Mucosa of stomach (tissue), 1 donor: ENCODE measurements around the gene IL22RA2.

ENCODE experiments used
- H3K27me3 ChIP-seq: one replicate; pipeline ENCODE4 v1.7.0; 2013; ENCODE audit warnings: mild to moderate bottlenecking, low read length; ENCODE audit not compliant: control insufficient read depth, insufficient read depth
- H3K36me3 ChIP-seq: one replicate; pipeline ENCODE4 v1.7.0; 2013; ENCODE audit warnings: low read length; ENCODE audit not compliant: control insufficient read depth, insufficient read depth
- H3K4me1 ChIP-seq: one replicate; pipeline ENCODE4 v1.7.0; 2013; ENCODE audit warnings: mild to moderate bottlenecking, low read length; ENCODE audit not compliant: control insufficient read depth, insufficient read depth
- H3K4me3 ChIP-seq: one replicate; pipeline ENCODE4 v1.7.0; 2013; ENCODE audit warnings: low read length
- H3K9ac ChIP-seq: one replicate; pipeline ENCODE4 v1.7.0; 2013; ENCODE audit warnings: mild to moderate bottlenecking, low read length, moderate library complexity
- H3K9me3 ChIP-seq: one replicate; pipeline ENCODE4 v1.7.0; 2013; ENCODE audit warnings: mild to moderate bottlenecking, low read length, moderate library complexity; ENCODE audit not compliant: control insufficient read depth
- donor health status: Pancreatic carcinoma.

IL22RA2 gene

DNA sequence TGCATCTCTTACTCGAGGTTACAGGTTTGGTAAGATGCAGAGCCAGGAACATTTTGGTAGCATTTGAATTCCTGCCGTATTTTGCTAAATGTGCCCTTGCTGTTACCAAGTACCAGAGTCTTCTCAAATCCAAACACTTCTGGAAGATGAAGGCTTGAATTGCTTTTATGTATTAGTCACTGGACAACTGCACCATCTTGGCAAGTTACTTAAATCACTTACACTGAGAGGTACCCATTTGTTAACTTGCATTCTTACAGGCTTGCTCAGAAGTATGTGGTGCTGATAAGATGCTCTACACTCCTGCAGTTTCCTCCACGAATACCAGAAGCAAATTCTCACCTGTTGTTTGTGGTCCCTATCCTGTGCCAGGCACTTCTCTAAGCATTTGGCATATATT, 12.7 kb downstream of the IL22RA2 start:
- Histone ChIP-seq H3K27me3 (no peaks in the 10 kb centered on the region), H3K9ac (no peak overlapping the region), H3K4me3 (no peak overlapping the region), H3K4me1 (no peaks in the 10 kb centered on the region), H3K36me3 (no peaks in the 10 kb centered on the region), H3K9me3 (no peaks in the 10 kb centered on the region)

DNA sequence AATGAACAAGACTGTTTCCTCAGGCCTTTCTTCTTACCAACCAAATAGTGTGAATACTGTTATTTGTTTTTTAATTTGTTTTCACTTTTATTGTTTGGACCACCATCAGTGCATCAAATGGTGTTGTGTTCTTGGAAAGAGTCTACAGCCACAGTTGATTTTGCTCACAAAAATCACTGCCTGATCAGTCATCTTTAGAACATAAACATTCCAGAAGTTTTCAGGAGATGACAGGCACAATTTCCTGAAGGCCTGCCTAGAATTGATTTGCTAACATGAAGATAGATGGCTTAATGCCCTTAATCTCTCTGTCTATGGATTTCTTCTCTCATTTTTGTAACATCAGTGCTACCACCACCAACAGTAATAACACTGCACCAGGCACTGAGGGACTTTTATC, 13.5 kb downstream of the IL22RA2 start:
- Histone ChIP-seq H3K9me3 (no peaks in the 10 kb centered on the region), H3K4me3 (no peak overlapping the region), H3K36me3 (no peaks in the 10 kb centered on the region), H3K27me3 (no peaks in the 10 kb centered on the region), H3K4me1 (no peaks in the 10 kb centered on the region), H3K9ac (no peak overlapping the region)

DNA sequence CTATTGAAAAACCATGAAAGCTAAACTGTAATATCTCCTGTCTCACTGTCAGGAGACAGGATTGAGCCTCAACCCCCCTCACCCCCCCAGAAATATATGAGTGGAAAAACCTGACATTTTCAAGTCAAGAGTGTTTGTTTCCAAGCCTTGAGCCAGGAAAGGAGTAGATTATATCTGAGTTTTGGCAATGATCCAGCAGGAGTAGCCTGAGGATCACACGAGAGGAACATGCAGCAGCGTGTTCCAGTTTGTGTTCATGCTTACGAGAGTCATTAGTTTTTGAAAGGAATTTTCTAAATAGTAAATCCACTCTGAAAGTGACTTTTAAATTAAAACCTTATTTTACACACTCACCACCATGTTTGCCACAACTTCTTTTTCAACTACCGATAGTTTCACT, 15.8 kb downstream of the IL22RA2 start:
- H3K36me3 ChIP-seq = no peaks in the 10 kb centered on the region
- no peaks in the 10 kb centered on the region for H3K27me3 ChIP-seq
- no peak overlapping the region for H3K4me3 ChIP-seq
- H3K9ac ChIP-seq = no peak overlapping the region
- H3K4me1 ChIP-seq = no peaks in the 10 kb centered on the region
- H3K9me3 ChIP-seq = no peaks in the 10 kb centered on the region

DNA sequence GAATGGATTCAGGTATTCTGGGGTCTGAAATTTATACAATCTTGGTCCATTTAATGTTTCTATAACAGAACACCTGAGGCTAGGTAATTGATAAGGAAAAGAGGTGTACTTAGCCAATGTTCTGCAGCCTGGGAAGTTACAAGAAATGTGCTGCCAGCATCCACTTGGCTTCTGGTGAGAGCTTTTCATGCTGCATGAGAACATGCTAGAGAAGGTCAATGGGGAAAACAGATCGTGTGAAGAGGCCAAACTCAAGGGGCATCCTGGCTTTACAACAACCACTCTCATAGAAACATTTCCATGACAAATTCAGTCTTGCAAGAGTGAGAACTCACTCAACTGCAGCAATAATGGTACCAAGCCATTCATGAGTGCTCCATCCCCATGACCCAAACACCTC, 16.8 kb downstream of the IL22RA2 start:
- H3K9me3 ChIP-seq = no peaks in the 10 kb centered on the region
- no peak overlapping the region for H3K4me3 ChIP-seq
- no peaks in the 10 kb centered on the region for H3K36me3 ChIP-seq
- no peaks in the 10 kb centered on the region for H3K27me3 ChIP-seq
- H3K9ac ChIP-seq = no peak overlapping the region
- no peaks in the 10 kb centered on the region for H3K4me1 ChIP-seq

DNA sequence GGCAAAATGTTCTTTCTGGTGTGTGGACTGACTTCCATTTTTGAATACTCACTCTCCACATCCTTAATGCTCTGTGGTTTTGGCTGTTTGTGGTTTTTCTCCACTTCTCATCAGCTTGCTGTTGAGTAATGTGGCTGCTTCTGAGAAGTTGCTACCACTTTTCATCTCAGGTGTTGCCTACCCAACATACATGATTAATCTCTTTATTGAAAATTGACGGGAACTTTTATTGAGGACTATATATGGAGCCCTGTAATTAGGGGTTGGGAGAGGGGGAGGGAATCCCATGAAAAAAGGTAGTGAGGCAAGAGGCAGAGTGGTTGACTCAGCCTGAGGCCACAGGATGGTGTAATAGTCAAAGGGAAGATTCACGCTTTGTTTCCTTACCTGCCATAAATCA, 17.6 kb downstream of the IL22RA2 start:
- Histone ChIP-seq H3K4me1 (no peaks in the 10 kb centered on the region), H3K36me3 (no peaks in the 10 kb centered on the region), H3K4me3 (no peak overlapping the region), H3K9ac (no peak overlapping the region), H3K9me3 (no peaks in the 10 kb centered on the region), H3K27me3 (no peaks in the 10 kb centered on the region)

DNA sequence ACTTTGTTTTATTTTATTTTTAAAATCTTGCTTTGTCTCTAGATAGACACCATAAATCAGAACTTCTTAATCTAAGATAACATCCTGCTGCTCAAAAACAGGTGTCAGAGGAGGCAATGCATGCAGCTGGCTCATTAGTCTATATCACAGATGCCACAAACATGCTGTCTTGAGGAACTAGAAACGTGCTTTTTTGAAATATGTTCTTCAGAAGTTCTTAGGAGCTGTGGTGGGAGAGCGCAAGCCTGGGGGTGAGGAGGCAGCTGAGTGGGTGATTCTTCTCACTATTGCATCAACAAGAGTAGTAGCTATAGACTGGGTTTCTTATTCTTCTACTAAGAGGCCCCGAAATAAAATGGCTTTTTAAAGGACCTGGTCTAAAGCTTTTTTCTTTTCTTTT, 23.4 kb downstream of the IL22RA2 start:
- no peak overlapping the region for H3K4me3 ChIP-seq
- H3K27me3 ChIP-seq = no peaks in the 10 kb centered on the region
- no peaks in the 10 kb centered on the region for H3K9me3 ChIP-seq
- no peaks in the 10 kb centered on the region for H3K36me3 ChIP-seq
- no peaks in the 10 kb centered on the region for H3K4me1 ChIP-seq
- H3K9ac ChIP-seq = no peak overlapping the region

DNA sequence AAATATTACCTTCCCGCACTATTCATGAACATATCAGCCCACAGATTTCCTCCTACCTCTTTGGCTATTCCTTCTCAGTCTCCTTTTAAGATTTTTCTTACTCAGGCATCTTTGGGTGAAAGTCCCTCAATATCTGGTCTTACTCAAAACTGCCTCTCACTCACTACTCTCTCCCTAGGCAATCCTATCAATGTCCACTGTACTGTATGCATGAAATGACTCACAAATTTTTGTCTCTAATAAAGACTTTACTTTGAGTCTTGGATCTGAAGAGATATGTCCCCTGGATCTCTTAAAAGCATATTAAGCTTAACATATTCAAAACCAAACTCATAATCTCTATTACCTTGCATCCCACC, 24.4 kb downstream of the IL22RA2 start:
- Histone ChIP-seq H3K27me3 (no peaks in the 10 kb centered on the region), H3K9ac (no peak overlapping the region), H3K9me3 (no peaks in the 10 kb centered on the region), H3K4me3 (no peak overlapping the region), H3K4me1 (no peaks in the 10 kb centered on the region), H3K36me3 (no peaks in the 10 kb centered on the region)

DNA sequence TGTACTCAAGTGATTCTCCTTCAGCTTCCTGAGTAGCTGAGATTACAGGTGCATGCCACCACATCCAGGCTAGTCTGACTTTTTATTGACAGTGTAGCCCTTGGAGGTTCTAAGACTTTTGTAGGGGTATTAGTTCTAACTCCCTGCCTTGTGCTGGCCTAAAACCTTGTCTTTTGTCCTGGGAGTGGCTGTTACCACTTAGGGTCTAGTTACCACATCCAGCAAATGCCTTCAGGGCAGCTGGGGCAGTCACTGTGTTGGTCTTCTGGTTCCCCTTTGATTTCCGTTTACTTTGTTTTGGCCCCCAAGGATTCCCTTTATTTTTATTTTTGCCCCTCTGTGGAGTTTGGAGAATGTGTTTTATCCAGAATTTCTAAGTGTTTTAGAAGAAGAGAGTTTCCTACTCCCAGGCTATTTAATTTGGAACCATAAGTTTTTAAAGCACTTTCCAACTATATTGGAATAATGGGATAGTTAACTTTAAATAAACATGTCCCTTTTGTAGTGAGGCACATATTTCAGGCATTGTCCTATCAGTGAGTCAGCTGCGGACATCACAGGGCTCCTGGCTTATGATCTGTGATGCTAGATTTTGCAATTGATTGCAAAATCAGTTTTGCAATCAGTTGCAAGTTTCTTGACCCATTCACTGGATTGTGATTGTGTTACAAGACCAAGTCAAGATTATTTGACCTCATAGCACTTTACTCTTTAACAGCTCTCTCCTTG, 25.0 kb downstream of the IL22RA2 start:
- no peaks in the 10 kb centered on the region for H3K27me3 ChIP-seq
- H3K9me3 ChIP-seq = no peaks in the 10 kb centered on the region
- H3K4me3 ChIP-seq = no peak overlapping the region
- H3K9ac ChIP-seq = no peak overlapping the region
- H3K36me3 ChIP-seq = no peaks in the 10 kb centered on the region
- no peaks in the 10 kb centered on the region for H3K4me1 ChIP-seq

DNA sequence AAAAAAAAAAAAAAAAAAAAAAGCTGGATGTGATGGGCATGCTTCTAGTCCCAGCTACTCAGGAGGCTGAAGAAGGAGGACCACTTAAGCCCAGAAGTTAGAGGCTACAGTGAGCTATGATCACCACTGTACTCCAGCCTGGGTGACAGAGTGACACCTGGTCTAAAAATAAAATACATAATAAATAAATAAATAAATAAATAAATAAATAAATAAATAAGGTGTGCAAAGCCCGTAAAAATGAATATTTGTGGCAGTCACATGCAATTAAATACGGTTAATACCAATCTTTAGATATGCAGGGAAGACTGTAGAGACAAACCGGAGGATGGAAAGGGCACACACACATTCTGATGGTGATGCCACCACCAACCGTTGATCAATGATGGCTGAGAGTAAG, 26.2 kb downstream of the IL22RA2 start:
- H3K4me3 ChIP-seq = no peak overlapping the region

DNA sequence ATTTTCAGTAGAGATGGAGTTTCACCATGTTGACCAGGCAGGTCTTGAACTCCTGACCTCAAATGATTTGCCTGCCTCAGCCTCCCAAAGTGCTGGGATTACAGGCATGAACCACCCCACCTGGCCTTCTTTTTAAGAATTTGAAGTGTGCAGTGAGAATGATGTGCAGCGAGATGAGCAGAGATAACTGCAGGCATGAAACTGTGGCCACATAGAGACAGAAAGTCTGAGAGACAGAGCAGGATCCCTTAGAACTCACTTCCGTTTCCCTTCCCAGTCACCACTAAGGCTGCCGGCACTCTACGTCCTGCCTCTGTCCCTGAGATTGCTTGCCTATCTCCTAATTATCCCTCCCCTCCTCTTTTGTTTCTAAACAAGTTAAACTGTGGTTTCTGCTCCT, 27.2 kb downstream of the IL22RA2 start:
- no peak overlapping the region for H3K9ac ChIP-seq
- no peaks in the 10 kb centered on the region for H3K4me1 ChIP-seq
- no peaks in the 10 kb centered on the region for H3K36me3 ChIP-seq
- H3K4me3 ChIP-seq = no peak overlapping the region
- no peaks in the 10 kb centered on the region for H3K27me3 ChIP-seq
- no peaks in the 10 kb centered on the region for H3K9me3 ChIP-seq

More for the DNA sequence above, 26.2 kb downstream of the IL22RA2 start:
- H3K9me3 ChIP-seq = no peaks in the 10 kb centered on the region
- H3K27me3 ChIP-seq = no peaks in the 10 kb centered on the region
- no peaks in the 10 kb centered on the region for H3K4me1 ChIP-seq
- no peak overlapping the region for H3K9ac ChIP-seq
- no peaks in the 10 kb centered on the region for H3K36me3 ChIP-seq

DNA sequence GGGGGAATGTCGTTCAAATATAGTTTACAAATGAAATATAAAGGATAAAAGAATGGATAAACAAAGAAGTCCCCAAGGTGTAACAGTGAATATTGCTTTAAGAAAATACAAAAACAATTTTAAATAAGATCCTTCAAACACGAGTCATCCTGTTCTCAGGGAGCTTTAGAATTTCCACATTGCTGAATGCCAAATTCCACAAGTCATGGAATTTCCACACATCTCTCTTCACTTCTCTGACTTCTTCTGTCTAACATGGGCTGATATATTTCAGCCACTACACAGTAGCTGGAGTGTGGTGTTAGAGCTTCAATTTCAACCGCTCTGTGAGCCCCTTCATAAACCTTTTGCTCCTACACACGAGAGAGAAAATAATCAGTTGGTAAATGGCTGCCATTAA, 28.0 kb downstream of the IL22RA2 start:
- H3K4me1 ChIP-seq = no peaks in the 10 kb centered on the region
- no peak overlapping the region for H3K4me3 ChIP-seq
- no peak overlapping the region for H3K9ac ChIP-seq
- no peaks in the 10 kb centered on the region for H3K36me3 ChIP-seq
- H3K9me3 ChIP-seq = no peaks in the 10 kb centered on the region
- H3K27me3 ChIP-seq = no peaks in the 10 kb centered on the region

DNA sequence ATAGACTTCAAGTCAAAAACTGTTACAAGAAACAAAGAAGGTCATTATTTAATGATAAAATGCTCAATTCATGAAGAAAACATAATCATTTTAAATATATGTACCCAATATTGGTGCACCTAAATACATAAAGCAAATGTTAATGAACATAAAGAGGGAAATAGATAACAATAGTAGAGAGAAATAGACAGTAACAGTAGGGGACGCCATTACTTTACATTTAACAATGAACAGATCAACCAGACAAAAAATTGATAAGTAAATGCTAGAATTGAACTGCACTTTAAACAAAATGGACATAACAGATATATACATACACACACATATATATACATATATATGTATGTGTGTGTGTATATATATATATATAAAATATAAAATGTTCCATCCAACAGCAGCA, 37.4 kb downstream of the IL22RA2 start:
- no peaks in the 10 kb centered on the region for H3K9me3 ChIP-seq
- peaks cover 8% of the 10 kb centered on the region for H3K4me1 ChIP-seq
- no peaks in the 10 kb centered on the region for H3K27me3 ChIP-seq

DNA sequence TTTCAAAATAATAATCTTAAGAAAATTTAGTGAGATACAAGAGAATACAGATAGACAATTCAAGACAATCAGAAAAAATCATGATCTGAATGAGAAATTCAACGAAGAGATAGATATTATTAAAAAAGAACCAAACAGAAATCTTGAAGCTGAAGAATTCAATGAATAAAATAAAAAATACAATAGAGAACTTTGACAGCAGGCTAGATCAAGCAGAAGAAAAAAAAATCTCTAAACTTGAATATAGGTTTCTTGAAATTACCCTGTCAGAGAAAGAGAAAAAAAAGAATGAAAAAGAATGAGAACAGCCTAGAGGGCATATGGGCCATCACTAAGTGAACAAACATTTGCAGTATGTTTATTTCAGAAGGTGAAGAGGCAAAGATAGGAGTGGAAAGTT, 39.0 kb downstream of the IL22RA2 start:
- Histone ChIP-seq H3K36me3 (no peaks in the 10 kb centered on the region), H3K4me1 (peaks cover 8% of the 10 kb centered on the region), H3K4me3 (no peak overlapping the region), H3K9ac (no peak overlapping the region), H3K27me3 (no peaks in the 10 kb centered on the region), H3K9me3 (no peaks in the 10 kb centered on the region)

More for the DNA sequence above, 37.4 kb downstream of the IL22RA2 start:
- Histone ChIP-seq H3K4me3 (no peak overlapping the region), H3K36me3 (no peaks in the 10 kb centered on the region), H3K9ac (no peak overlapping the region)
